Calu3 (cell line): ENCODE data around the gene SIGLEC6. TPM values are rescaled to one million over a fixed set of nuclear protein-coding genes. Genes with fewer than 3 reads are reported as not detected.

Source experiments
- BruUV-seq: library from RNA; stranded (reverse); fragments of 400-500 nt; replicated peaks from 2 replicates; lab custom pipeline; 2021; lab: Mats Ljungman, UMichigan
- CTCF ChIA-PET: fragments of 300-600 bp; sonication (Branson Sonifier 250); formaldehyde crosslinking; loops from one replicate; lab custom pipeline; 2022; ENCODE audit warnings: antibody characterized with exemption; lab: Charles Lee
- DNase-seq: peaks from one replicate; pipeline ENCODE4 v3.0.0; 2022
- H3K27ac Mint-ChIP-seq: one replicate; pipeline ENCODE4 v1.8.0; 2022; ENCODE audit warnings: mixed read lengths; ENCODE audit not compliant: unreplicated experiment
- H3K27me3 Mint-ChIP-seq: one replicate; pipeline ENCODE4 v1.8.0; 2022; ENCODE audit warnings: mixed read lengths; ENCODE audit not compliant: unreplicated experiment
- H3K36me3 Mint-ChIP-seq: one replicate; pipeline ENCODE4 v1.8.0; 2022; ENCODE audit warnings: mild to moderate bottlenecking, moderate library complexity, mixed read lengths; ENCODE audit not compliant: insufficient read depth, unreplicated experiment
- H3K4me1 Mint-ChIP-seq: one replicate; pipeline ENCODE4 v1.8.0; 2022; ENCODE audit warnings: mild to moderate bottlenecking, low read depth, mixed read lengths; ENCODE audit not compliant: unreplicated experiment
- H3K4me3 Mint-ChIP-seq: one replicate; pipeline ENCODE4 v1.8.0; 2022; ENCODE audit warnings: mild to moderate bottlenecking, low read depth, moderate library complexity, mixed read lengths; ENCODE audit not compliant: unreplicated experiment
- H3K9me3 Mint-ChIP-seq: one replicate; pipeline ENCODE4 v1.8.0; 2022; ENCODE audit warnings: low read depth, mixed read lengths; ENCODE audit not compliant: unreplicated experiment
- intact Hi-C: fragments of 100-400 bp; cut with micrococcal nuclease; formaldehyde crosslinking; loops from one replicate; pipeline ENCODE4 v1.10.0; 2022; ENCODE audit not compliant: unreplicated experiment
- total RNA-seq: library from RNA; stranded (reverse); gene quantifications from 2 replicates; pipeline ENCODE4 v1.2.3, GENCODE V29; 2022
- TF ChIP-seq, protein P1 (sequence below): fragments of 200-600 bp; IDR thresholded peaks from one replicate; pipeline ENCODE4 v1.8.0; 2022; ENCODE audit warnings: antibody characterized with exemption; ENCODE audit not compliant: unreplicated experiment

SIGLEC6 gene
- total RNA-seq, 1 experiment from 2014 or later, result not detected

GRCh38 chr19:51469629-51470028 lies 61.8 kb downstream of the SIGLEC6 start:
- DNase-seq, result no peak
- Mint-ChIP-seq H3K9me3 (no peaks in the 10 kb centered on the region), H3K36me3 (no peaks in the 10 kb centered on the region), H3K4me1 (peaks cover 22% of the 10 kb centered on the region), H3K27ac (no peak overlapping the region), H3K27me3 (peaks cover 38% of the 10 kb centered on the region), H3K4me3 (no peak overlapping the region)
- no TSS peak for BruUV-seq
- CTCF ChIA-PET, result no interaction called here
- intact Hi-C loops, result loop anchor here (10.0 kb wide), 1 partner anchor 105 kb away; the partner anchor contains the start of gene ZNF175
- TF ChIP-seq, protein P1, sequence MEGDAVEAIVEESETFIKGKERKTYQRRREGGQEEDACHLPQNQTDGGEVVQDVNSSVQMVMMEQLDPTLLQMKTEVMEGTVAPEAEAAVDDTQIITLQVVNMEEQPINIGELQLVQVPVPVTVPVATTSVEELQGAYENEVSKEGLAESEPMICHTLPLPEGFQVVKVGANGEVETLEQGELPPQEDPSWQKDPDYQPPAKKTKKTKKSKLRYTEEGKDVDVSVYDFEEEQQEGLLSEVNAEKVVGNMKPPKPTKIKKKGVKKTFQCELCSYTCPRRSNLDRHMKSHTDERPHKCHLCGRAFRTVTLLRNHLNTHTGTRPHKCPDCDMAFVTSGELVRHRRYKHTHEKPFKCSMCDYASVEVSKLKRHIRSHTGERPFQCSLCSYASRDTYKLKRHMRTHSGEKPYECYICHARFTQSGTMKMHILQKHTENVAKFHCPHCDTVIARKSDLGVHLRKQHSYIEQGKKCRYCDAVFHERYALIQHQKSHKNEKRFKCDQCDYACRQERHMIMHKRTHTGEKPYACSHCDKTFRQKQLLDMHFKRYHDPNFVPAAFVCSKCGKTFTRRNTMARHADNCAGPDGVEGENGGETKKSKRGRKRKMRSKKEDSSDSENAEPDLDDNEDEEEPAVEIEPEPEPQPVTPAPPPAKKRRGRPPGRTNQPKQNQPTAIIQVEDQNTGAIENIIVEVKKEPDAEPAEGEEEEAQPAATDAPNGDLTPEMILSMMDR, result no peak

GRCh38 chr19:51469162-51469561 lies 62.3 kb downstream of the SIGLEC6 start:
- CTCF ChIA-PET, result no interaction called here
- H3K4me3 Mint-ChIP-seq, result no peak overlapping the region
- no peak overlapping the region for H3K27ac Mint-ChIP-seq
- intact Hi-C loops, result no loop called here
- no TSS peak for BruUV-seq
- H3K4me1 Mint-ChIP-seq, result peaks cover 18% of the 10 kb centered on the region
- no peaks in the 10 kb centered on the region for H3K36me3 Mint-ChIP-seq
- H3K9me3 Mint-ChIP-seq, result no peaks in the 10 kb centered on the region
- TF ChIP-seq, protein P1, result no peak
- H3K27me3 Mint-ChIP-seq, result peaks cover 39% of the 10 kb centered on the region
- no peak for DNase-seq

- CTCF ChIA-PET, result no interaction called here
- DNase-seq, result no peak
- Mint-ChIP-seq H3K4me1 (peaks cover 13% of the 10 kb centered on the region), H3K27ac (no peak overlapping the region), H3K27me3 (peaks cover 39% of the 10 kb centered on the region), H3K4me3 (no peak overlapping the region), H3K36me3 (no peaks in the 10 kb centered on the region), H3K9me3 (no peaks in the 10 kb centered on the region)
- intact Hi-C loops, result no loop called here
- BruUV-seq, result no TSS peak
- TF ChIP-seq, protein P1, result no peak
These were observed 62.9 kb downstream of the SIGLEC6 start for GRCh38 chr19:51468545-51468920.

GRCh38 chr19:51467864-51468544 lies 63.5 kb downstream of the SIGLEC6 start:
- Mint-ChIP-seq H3K4me1 (peaks cover 8% of the 10 kb centered on the region), H3K27me3 (peaks cover 39% of the 10 kb centered on the region), H3K27ac (no peak overlapping the region), H3K36me3 (no peaks in the 10 kb centered on the region), H3K9me3 (no peaks in the 10 kb centered on the region), H3K4me3 (no peak overlapping the region)
- BruUV-seq, result no TSS peak
- no peak for DNase-seq
- CTCF ChIA-PET, result no interaction called here
- TF ChIP-seq, protein P1, result no peak
- intact Hi-C loops, result no loop called here

Other genes starting within 250 kb of the SIGLEC6 start
- not detected in 2 replicates for gene IGLON5, start 220.0 kb downstream of the SIGLEC6 start, total RNA-seq
- gene VSIG10L, start 189.5 kb downstream of the SIGLEC6 start, total RNA-seq, result 3.0 and 3.6 TPM in 2 replicates
- 203 and 213 TPM in 2 replicates for gene ETFB, start 165.3 kb downstream of the SIGLEC6 start, total RNA-seq
- gene CLDND2, start 162.7 kb downstream of the SIGLEC6 start, total RNA-seq, result 1.1 and 1.2 TPM in 2 replicates
- not detected in 2 replicates for gene NKG7, start 159.0 kb downstream of the SIGLEC6 start, total RNA-seq
- not detected in 2 replicates for gene LIM2, start 143.7 kb downstream of the SIGLEC6 start, total RNA-seq
- gene C19orf84, start 141.1 kb downstream of the SIGLEC6 start, total RNA-seq, result not detected in 2 replicates
- gene SIGLEC10, start 114.0 kb downstream of the SIGLEC6 start, total RNA-seq, result not detected in 2 replicates
- gene SIGLEC8, start 73.2 kb downstream of the SIGLEC6 start, total RNA-seq, result not detected in 2 replicates
- gene CEACAM18, start 53.1 kb downstream of the SIGLEC6 start, total RNA-seq, result not detected in 2 replicates
- not detected in 2 replicates for gene SIGLEC12, start 29.9 kb downstream of the SIGLEC6 start, total RNA-seq
- gene ZNF175, start 39.6 kb upstream of the SIGLEC6 start, total RNA-seq, result 10.2 and 16.1 TPM in 2 replicates
- not detected in 2 replicates for gene SIGLEC5, start 98.7 kb upstream of the SIGLEC6 start, total RNA-seq
- not detected in 2 replicates for gene SIGLEC14, start 115.2 kb upstream of the SIGLEC6 start, total RNA-seq
- gene SPACA6, start 161.7 kb upstream of the SIGLEC6 start, total RNA-seq, result 30.3 and 33.7 TPM in 2 replicates
- gene HAS1, start 192.3 kb upstream of the SIGLEC6 start, total RNA-seq, result not detected in 2 replicates
- not detected in 2 replicates for gene FPR1, start 220.2 kb upstream of the SIGLEC6 start, total RNA-seq
- gene FPR2, start 229.5 kb upstream of the SIGLEC6 start, total RNA-seq, result not detected in 2 replicates